Transverse colon (tissue), 4 donors: ENCODE data around the gene MRFAP1L1.

Source experiments
- CTCF ChIP-seq, 5 experiments: fragments of 200-600 bp in 3 of 5; fragments of 450-650 bp in 2 of 5; sonication (generic) in 3 of 5; IDR thresholded peaks; 1 replicate in 2 of 5; 2 replicates in 3 of 5; pipeline ENCODE4 v1.5.1; 2016 to 2017; ENCODE audit warnings: antibody characterized with exemption in 5 of 5, inconsistent platforms in 3 of 5, mild to moderate bottlenecking in 2 of 5, moderate library complexity in 1 of 5
- POLR2A ChIP-seq: fragments of 450-650 bp; IDR thresholded peaks from one replicate; pipeline ENCODE4 v1.6.1; 2016; ENCODE audit warnings: antibody characterized with exemption, mild to moderate bottlenecking, moderate library complexity
- POLR2AphosphoS5 ChIP-seq, 3 donors: sonication (generic); formaldehyde crosslinking; IDR thresholded peaks; one replicate each; pipeline ENCODE4 v1.6.1; 2016; ENCODE audit warnings: antibody characterized with exemption in 3 of 3

DNA sequence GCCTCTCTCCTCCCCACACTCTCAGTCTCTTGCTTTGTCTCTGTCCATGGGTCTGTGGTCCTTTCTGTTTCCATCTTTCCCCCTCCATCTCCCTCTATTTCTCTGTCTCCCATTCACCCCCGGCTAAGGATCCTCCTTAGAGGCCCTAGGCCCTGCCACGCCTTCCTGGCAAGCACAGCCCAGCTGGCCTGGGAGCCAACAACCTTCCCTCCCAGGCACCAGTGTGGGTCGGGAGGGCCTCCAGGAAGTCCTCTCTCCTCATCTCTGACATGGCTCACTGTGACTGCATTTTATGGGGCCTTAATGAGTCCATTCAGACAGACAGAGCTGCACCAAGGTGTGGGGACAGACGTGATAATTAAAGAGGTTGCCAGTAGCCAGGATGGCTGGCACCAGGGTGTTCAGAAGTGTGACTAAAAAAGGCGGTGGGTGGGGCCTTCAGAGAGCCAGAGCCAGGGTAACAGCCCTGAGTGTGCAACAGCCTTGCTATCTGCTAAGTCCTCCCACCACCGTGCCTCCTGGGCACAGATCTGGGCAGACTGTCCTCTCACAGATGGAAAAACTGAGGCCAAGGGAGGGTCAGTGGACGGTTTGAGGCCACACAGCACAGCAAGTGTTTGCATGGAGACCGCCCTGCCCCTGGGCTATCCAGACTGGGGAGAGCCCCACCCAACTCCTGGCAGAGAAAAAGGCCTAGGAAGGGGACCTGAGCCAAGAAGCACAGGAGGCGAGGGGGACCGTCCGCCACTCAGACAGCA is 37.8 kb upstream of the MRFAP1L1 start:
- peak; percentile 77 for TF ChIP-seq POLR2A
- TF ChIP-seq CTCF (IDR thresholded peaks at IDR 0.05): no peak
- TF ChIP-seq POLR2AphosphoS5 (IDR thresholded peaks at IDR 0.05): peak; percentile 19 to 82 (median 66)
